ENCODE measurements around the gene KAZN.

DNA sequence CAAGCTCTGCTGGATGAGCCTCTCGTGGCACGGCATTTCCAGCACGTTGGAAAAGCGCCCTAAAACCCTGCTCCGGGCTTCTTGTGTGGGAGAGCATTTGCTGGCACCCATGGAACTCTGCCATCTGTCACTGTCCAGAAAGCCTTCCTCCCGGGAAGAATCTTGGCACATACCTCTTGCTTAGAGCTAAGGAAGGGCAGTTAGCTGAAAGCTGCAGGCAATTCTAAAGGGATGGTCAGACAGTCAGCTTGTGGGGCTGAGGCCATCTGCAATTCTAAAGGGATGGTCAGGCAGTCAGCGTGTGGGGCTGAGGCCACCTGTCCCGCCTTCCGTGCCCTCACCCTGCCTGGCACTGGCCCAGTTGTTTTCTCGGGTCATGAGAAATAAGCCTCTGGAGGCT, 416.0 kb downstream of the KAZN start:
- TF ChIP-seq RAD21 (IDR thresholded peaks at IDR 0.05 in 1 of 2, conservative IDR thresholded peaks at IDR 0.05 in 1 of 2; ENCODE audit: low read depth in 2 of 2, low read length in 2 of 2) (no peak), CBX5 (IDR thresholded peaks at IDR 0.05; ENCODE audit: low read depth, low read length) (no peak), POLR2AphosphoS5 (IDR thresholded peaks at IDR 0.05; ENCODE audit: low read depth, low read length) (no peak), RFX5 (IDR thresholded peaks at IDR 0.05; ENCODE audit: borderline replicate concordance, low read depth, low read length) (no peak), USF2 (IDR thresholded peaks at IDR 0.05; ENCODE audit: low read length) (no peak), TCF12 (IDR thresholded peaks at IDR 0.05; ENCODE audit: low read depth, low read length) (no peak)
